Liver (tissue), 9 donors: ENCODE measurements around the gene HDAC9. TPM values are rescaled to one million over a fixed set of nuclear protein-coding genes. Genes with fewer than 3 reads are reported as not detected.

Source experiments
- DNase-seq: peaks from one replicate; pipeline ENCODE4 v3.0.0-alpha.2; 2017; ENCODE audit warnings: low spot score
- H3K27ac ChIP-seq, 2 donors: one replicate each; pipeline ENCODE4 v1.7.0; 2013; ENCODE audit warnings: inconsistent platforms in 2 of 2, low read length in 2 of 2, control low read depth in 1 of 2, low read depth in 1 of 2, mild to moderate bottlenecking in 1 of 2
- H3K27me3 ChIP-seq, 4 donors: one replicate each; pipeline versions ENCODE4 v1.6.1 to v1.7.0; 2013; ENCODE audit warnings: low read length in 3 of 4, inconsistent platforms in 1 of 4, mild to moderate bottlenecking in 1 of 4, moderate library complexity in 1 of 4; ENCODE audit not compliant: control insufficient read depth in 4 of 4, insufficient read depth in 4 of 4
- H3K36me3 ChIP-seq, 4 donors: one replicate each; pipeline versions ENCODE4 v1.6.1 to v1.7.0; 2013; ENCODE audit warnings: low read length in 3 of 4, mild to moderate bottlenecking in 3 of 4, low read depth in 1 of 4, moderate library complexity in 1 of 4; ENCODE audit not compliant: control insufficient read depth in 4 of 4, insufficient read depth in 3 of 4
- H3K4me1 ChIP-seq, 4 donors: one replicate each; pipeline versions ENCODE4 v1.6.1 to v1.7.0; 2013; ENCODE audit warnings: low read length in 3 of 4, mild to moderate bottlenecking in 3 of 4, moderate library complexity in 1 of 4; ENCODE audit not compliant: control insufficient read depth in 4 of 4, insufficient read depth in 4 of 4
- H3K4me3 ChIP-seq, 3 donors: one replicate each; pipeline versions ENCODE4 v1.6.1 to v1.7.0; 2013; ENCODE audit warnings: low read length in 3 of 3, control low read depth in 1 of 3, low read depth in 1 of 3, mild to moderate bottlenecking in 1 of 3
- H3K9ac ChIP-seq, 2 donors: one replicate each; pipeline ENCODE4 v1.7.0; 2013; ENCODE audit warnings: low read length in 2 of 2, mild to moderate bottlenecking in 2 of 2, moderate library complexity in 2 of 2, control low read depth in 1 of 2, low read depth in 1 of 2
- H3K9me3 ChIP-seq, 4 donors: one replicate each; pipeline versions ENCODE4 v1.6.1 to v1.7.0; 2013; ENCODE audit warnings: low read length in 3 of 4; ENCODE audit not compliant: control insufficient read depth in 4 of 4
- EGR1 ChIP-seq, 2 donors: IDR thresholded peaks; 2 replicates each; pipeline ENCODE4 v1.6.1; 2016 to 2018; ENCODE audit warnings: antibody characterized with exemption in 2 of 2, low read depth in 2 of 2
- FOXA1 ChIP-seq: IDR thresholded peaks from 2 replicates; pipeline ENCODE4 v1.6.1; 2016; ENCODE audit warnings: antibody characterized with exemption
- FOXA2 ChIP-seq: IDR thresholded peaks from 2 replicates; pipeline ENCODE4 v1.6.1; 2016; ENCODE audit warnings: antibody characterized with exemption
- GABPA ChIP-seq, 2 donors: IDR thresholded peaks in 1 of 2; conservative IDR thresholded peaks in 1 of 2; 2 replicates each; pipeline ENCODE4 v1.6.1; 2016; ENCODE audit warnings: antibody characterized with exemption in 2 of 2, mild to moderate bottlenecking in 1 of 2, moderate library complexity in 1 of 2
- HNF4A ChIP-seq, 2 donors: conservative IDR thresholded peaks; 2 replicates each; pipeline ENCODE4 v1.6.1; 2016; ENCODE audit warnings: antibody characterized with exemption in 2 of 2, mild to moderate bottlenecking in 2 of 2
- HNF4G ChIP-seq: IDR thresholded peaks from 2 replicates; pipeline ENCODE4 v1.6.1; 2016; ENCODE audit warnings: antibody characterized with exemption
- JUND ChIP-seq, 2 donors: IDR thresholded peaks; 2 replicates each; pipeline ENCODE4 v1.6.1; 2016; ENCODE audit warnings: antibody characterized with exemption in 2 of 2
- NR2F2 ChIP-seq: IDR thresholded peaks from 2 replicates; pipeline ENCODE4 v1.6.1; 2016; ENCODE audit warnings: antibody characterized with exemption
- RAD21 ChIP-seq, 2 donors: IDR thresholded peaks; 2 replicates each; pipeline ENCODE4 v1.6.1; 2016; ENCODE audit warnings: antibody characterized with exemption in 2 of 2, mild to moderate bottlenecking in 2 of 2
- RXRA ChIP-seq, 2 donors: IDR thresholded peaks; 2 replicates each; pipeline ENCODE4 v1.6.1; 2017 to 2018; ENCODE audit warnings: antibody characterized with exemption in 2 of 2, mild to moderate bottlenecking in 1 of 2
- SP1 ChIP-seq: IDR thresholded peaks from 2 replicates; pipeline ENCODE4 v1.6.1; 2018; ENCODE audit warnings: antibody characterized with exemption, mild to moderate bottlenecking
- TAF1 ChIP-seq: conservative IDR thresholded peaks from 2 replicates; pipeline ENCODE4 v1.6.1; 2016; ENCODE audit warnings: antibody characterized with exemption, mild to moderate bottlenecking
- YY1 ChIP-seq: IDR thresholded peaks from 2 replicates; pipeline ENCODE4 v1.6.1; 2016; ENCODE audit warnings: antibody characterized with exemption, mild to moderate bottlenecking
- WGBS: extraction: QIAGEN DNeasy Blood & Tissue Kit; methylation state at CpG from one replicate; pipeline ENCODE4 v1.1.7; 2013; 5-methylcytosine and 5-hydroxymethylcytosine counted together
- polyA plus RNA-seq, 2 donors: library from polyadenylated mRNA; stranded (reverse) in 1 of 2; unstranded in 1 of 2; fragments of 200-250 nt in 1 of 2; fragments of >200 nt in 1 of 2; fragmentation: Nextera tagmentation in 1 of 2; extraction: Ambion mirVana in 1 of 2; gene quantifications; one replicate each; pipeline versions ENCODE4 v1.2.1 to v1.2.3, GENCODE V29; 2013 to 2015
- total RNA-seq, 2 donors: library from RNA; depleted of rRNA; stranded (reverse); fragments of >200 nt; gene quantifications; one replicate each; pipeline ENCODE4 v1.2.3, GENCODE V29; 2014
- TF ChIP-seq, protein P1 (sequence below): IDR thresholded peaks from 2 replicates; pipeline ENCODE4 v1.6.1; 2016; ENCODE audit warnings: antibody characterized with exemption, mild to moderate bottlenecking
- TF ChIP-seq, protein P2 (sequence below): fragments of 150-350 bp; IDR thresholded peaks from 2 replicates; pipeline ENCODE4 v1.5.1; 2017; ENCODE audit warnings: improper control_type of control experiment, low read depth, low read length; ENCODE audit not compliant: missing input control
- TF ChIP-seq, protein P3 (sequence below): IDR thresholded peaks from 2 replicates; pipeline ENCODE4 v1.6.1; 2016; ENCODE audit warnings: antibody characterized with exemption
- TF ChIP-seq, protein P4 (sequence below): IDR thresholded peaks from 2 replicates; pipeline ENCODE4 v1.6.1; 2016; ENCODE audit warnings: antibody characterized with exemption
- TF ChIP-seq, protein P5 (sequence below): IDR thresholded peaks from 2 replicates; pipeline ENCODE4 v1.6.1; 2016; ENCODE audit warnings: antibody characterized with exemption
- donor health status: healthy.
- donor health status: healthy.
- donor health status: healthy.
- donor health status: healthy.
- donor health status: healthy.

Gene HDAC9
- total and polyA plus RNA-seq, 4 donors, result 1.0 to 10.1 (median 2.3) TPM

DNA sequence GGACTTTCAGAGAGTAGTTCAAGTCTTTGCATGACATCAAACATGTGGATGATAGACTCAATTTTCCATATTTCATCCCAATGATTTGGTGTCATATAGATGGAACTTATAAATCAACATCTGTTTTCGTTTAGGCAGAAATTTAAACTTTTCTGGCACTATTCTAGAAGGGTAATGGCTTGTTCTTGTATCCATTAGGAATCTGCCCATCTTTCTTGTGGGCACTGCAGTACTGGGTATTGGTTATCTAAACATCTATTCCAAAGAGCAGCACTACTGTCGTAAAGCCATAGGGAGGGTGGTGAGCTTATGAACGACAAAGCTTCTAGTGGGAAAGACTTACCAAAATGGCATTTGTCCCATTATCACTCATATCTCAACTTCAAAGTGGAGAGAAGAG, 348.4 kb downstream of the HDAC9 start:
- Histone ChIP-seq H3K27ac (no peak overlapping the region), H3K4me1 (no peaks in the 10 kb centered on the region), H3K9me3 (peaks cover 0 to 2% (median 0%) of the 10 kb centered on the region in 4 donors), H3K36me3 (no peaks in the 10 kb centered on the region), H3K4me3 (no peak overlapping the region), H3K9ac (no peak overlapping the region), H3K27me3 (peaks cover 0 to 2% (median 0%) of the 10 kb centered on the region in 4 donors)
- no peak for DNase-seq
- WGBS, result 59% methylated on average over 3 of the region's 3 CpGs
- TF ChIP-seq, protein P1, sequence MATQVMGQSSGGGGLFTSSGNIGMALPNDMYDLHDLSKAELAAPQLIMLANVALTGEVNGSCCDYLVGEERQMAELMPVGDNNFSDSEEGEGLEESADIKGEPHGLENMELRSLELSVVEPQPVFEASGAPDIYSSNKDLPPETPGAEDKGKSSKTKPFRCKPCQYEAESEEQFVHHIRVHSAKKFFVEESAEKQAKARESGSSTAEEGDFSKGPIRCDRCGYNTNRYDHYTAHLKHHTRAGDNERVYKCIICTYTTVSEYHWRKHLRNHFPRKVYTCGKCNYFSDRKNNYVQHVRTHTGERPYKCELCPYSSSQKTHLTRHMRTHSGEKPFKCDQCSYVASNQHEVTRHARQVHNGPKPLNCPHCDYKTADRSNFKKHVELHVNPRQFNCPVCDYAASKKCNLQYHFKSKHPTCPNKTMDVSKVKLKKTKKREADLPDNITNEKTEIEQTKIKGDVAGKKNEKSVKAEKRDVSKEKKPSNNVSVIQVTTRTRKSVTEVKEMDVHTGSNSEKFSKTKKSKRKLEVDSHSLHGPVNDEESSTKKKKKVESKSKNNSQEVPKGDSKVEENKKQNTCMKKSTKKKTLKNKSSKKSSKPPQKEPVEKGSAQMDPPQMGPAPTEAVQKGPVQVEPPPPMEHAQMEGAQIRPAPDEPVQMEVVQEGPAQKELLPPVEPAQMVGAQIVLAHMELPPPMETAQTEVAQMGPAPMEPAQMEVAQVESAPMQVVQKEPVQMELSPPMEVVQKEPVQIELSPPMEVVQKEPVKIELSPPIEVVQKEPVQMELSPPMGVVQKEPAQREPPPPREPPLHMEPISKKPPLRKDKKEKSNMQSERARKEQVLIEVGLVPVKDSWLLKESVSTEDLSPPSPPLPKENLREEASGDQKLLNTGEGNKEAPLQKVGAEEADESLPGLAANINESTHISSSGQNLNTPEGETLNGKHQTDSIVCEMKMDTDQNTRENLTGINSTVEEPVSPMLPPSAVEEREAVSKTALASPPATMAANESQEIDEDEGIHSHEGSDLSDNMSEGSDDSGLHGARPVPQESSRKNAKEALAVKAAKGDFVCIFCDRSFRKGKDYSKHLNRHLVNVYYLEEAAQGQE, result no peak
- TF ChIP-seq HNF4A (conservative IDR thresholded peaks at IDR 0.05) (no peak), HNF4G (no peak), FOXA1 (no peak), SP1 (no peak), GABPA (IDR thresholded peaks at IDR 0.05 in 1 of 2, conservative IDR thresholded peaks at IDR 0.05 in 1 of 2) (no peak), RXRA (IDR thresholded peaks at IDR 0.05) (no peak), NR2F2 (no peak), TAF1 (no peak), RAD21 (IDR thresholded peaks at IDR 0.05) (no peak), YY1 (no peak), EGR1 (IDR thresholded peaks at IDR 0.05; ENCODE audit: low read depth in 2 of 2) (no peak), FOXA2 (no peak), JUND (IDR thresholded peaks at IDR 0.05) (no peak)
- TF ChIP-seq, protein P2, sequence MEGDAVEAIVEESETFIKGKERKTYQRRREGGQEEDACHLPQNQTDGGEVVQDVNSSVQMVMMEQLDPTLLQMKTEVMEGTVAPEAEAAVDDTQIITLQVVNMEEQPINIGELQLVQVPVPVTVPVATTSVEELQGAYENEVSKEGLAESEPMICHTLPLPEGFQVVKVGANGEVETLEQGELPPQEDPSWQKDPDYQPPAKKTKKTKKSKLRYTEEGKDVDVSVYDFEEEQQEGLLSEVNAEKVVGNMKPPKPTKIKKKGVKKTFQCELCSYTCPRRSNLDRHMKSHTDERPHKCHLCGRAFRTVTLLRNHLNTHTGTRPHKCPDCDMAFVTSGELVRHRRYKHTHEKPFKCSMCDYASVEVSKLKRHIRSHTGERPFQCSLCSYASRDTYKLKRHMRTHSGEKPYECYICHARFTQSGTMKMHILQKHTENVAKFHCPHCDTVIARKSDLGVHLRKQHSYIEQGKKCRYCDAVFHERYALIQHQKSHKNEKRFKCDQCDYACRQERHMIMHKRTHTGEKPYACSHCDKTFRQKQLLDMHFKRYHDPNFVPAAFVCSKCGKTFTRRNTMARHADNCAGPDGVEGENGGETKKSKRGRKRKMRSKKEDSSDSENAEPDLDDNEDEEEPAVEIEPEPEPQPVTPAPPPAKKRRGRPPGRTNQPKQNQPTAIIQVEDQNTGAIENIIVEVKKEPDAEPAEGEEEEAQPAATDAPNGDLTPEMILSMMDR, result no peak
- TF ChIP-seq, protein P3, sequence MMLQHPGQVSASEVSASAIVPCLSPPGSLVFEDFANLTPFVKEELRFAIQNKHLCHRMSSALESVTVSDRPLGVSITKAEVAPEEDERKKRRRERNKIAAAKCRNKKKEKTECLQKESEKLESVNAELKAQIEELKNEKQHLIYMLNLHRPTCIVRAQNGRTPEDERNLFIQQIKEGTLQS, result no peak
- TF ChIP-seq, protein P4, sequence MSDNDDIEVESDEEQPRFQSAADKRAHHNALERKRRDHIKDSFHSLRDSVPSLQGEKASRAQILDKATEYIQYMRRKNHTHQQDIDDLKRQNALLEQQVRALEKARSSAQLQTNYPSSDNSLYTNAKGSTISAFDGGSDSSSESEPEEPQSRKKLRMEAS, result no peak
- TF ChIP-seq, protein P5, sequence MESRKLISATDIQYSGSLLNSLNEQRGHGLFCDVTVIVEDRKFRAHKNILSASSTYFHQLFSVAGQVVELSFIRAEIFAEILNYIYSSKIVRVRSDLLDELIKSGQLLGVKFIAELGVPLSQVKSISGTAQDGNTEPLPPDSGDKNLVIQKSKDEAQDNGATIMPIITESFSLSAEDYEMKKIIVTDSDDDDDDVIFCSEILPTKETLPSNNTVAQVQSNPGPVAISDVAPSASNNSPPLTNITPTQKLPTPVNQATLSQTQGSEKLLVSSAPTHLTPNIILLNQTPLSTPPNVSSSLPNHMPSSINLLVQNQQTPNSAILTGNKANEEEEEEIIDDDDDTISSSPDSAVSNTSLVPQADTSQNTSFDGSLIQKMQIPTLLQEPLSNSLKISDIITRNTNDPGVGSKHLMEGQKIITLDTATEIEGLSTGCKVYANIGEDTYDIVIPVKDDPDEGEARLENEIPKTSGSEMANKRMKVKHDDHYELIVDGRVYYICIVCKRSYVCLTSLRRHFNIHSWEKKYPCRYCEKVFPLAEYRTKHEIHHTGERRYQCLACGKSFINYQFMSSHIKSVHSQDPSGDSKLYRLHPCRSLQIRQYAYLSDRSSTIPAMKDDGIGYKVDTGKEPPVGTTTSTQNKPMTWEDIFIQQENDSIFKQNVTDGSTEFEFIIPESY, result no peak
